Stimulated activated CD4-positive, alpha-beta T cell treated with anti-CD3 and anti-CD28 coated beads, Interleukin-4, amount 100 ng/mL, for 24 hours (primary cell): ENCODE data around the gene MACROD2.

Experiments used
- DNase-seq: peaks from one replicate; pipeline ENCODE4 v3.0.0-alpha.2; 2020

The MACROD2 gene

GRCh38 chr20:15622368-15622767 is 1627.1 kb downstream of the MACROD2 start:
- no peak for DNase-seq

- DNase-seq = no peak
Observed at GRCh38 chr20:15623215-15623614, 1627.9 kb downstream of the MACROD2 start.

- no peak for DNase-seq
Observed at GRCh38 chr20:15625981-15626380, 1630.7 kb downstream of the MACROD2 start.

- no peak for DNase-seq
Observed at GRCh38 chr20:15627089-15627488, 1631.8 kb downstream of the MACROD2 start.

- no peak for DNase-seq
Observed at GRCh38 chr20:15627501-15627903, 1632.2 kb downstream of the MACROD2 start.

GRCh38 chr20:15628851-15629353 is 1633.6 kb downstream of the MACROD2 start:
- DNase-seq = no peak

GRCh38 chr20:15630360-15630759 is 1635.0 kb downstream of the MACROD2 start:
- no peak for DNase-seq

GRCh38 chr20:15632680-15633079 is 1637.4 kb downstream of the MACROD2 start:
- no peak for DNase-seq

GRCh38 chr20:15634102-15634501 is 1638.8 kb downstream of the MACROD2 start:
- no peak for DNase-seq

- DNase-seq = no peak
Observed at GRCh38 chr20:15637546-15637945, 1642.2 kb downstream of the MACROD2 start.

- DNase-seq = no peak
Observed at GRCh38 chr20:15637950-15638754, 1642.8 kb downstream of the MACROD2 start.

GRCh38 chr20:15638816-15639215 is 1643.5 kb downstream of the MACROD2 start:
- DNase-seq = no peak

- no peak for DNase-seq
Observed at GRCh38 chr20:15639839-15640238, 1644.5 kb downstream of the MACROD2 start.

- DNase-seq = no peak
Observed at GRCh38 chr20:15642109-15642508, 1646.8 kb downstream of the MACROD2 start.

GRCh38 chr20:15642676-15643075 is 1647.4 kb downstream of the MACROD2 start:
- DNase-seq = no peak

GRCh38 chr20:15643713-15644112 is 1648.4 kb downstream of the MACROD2 start:
- no peak for DNase-seq

- DNase-seq = no peak
Observed at GRCh38 chr20:15645816-15646215, 1650.5 kb downstream of the MACROD2 start.

GRCh38 chr20:15653396-15654207 is 1658.3 kb downstream of the MACROD2 start:
- no peak for DNase-seq

GRCh38 chr20:15654208-15654649 is 1658.9 kb downstream of the MACROD2 start:
- DNase-seq = no peak

- DNase-seq = no peak
Observed at GRCh38 chr20:15655295-15655874, 1660.1 kb downstream of the MACROD2 start.

GRCh38 chr20:15656124-15656523 is 1660.8 kb downstream of the MACROD2 start:
- DNase-seq = no peak

- DNase-seq = no peak
Observed at GRCh38 chr20:15658295-15658694, 1663.0 kb downstream of the MACROD2 start.

- DNase-seq = no peak
Observed at GRCh38 chr20:15673206-15673605, 1677.9 kb downstream of the MACROD2 start.
